NCI-H2196 (cell line): Measurements from ENCODE around the gene FAM13C.
"Not testable (repeated sequence)": the region's sequence is repeated elsewhere in the genome, so short reads cannot be mapped to it uniquely, and the experiment has no call there.

Experiments used
- DNase-seq: peaks from one replicate; lab custom pipeline; 2025; ENCODE audit not compliant: unreplicated experiment; lab: John Stamatoyannopoulos, UW

Gene FAM13C

GRCh38 chr10:59237775-59238174, 124.6 kb downstream of the FAM13C start:
- DNase-seq, result no peak

GRCh38 chr10:59236064-59236697, 126.2 kb downstream of the FAM13C start:
- no peak for DNase-seq

- no peak for DNase-seq
Measured at GRCh38 chr10:59234816-59235429, 127.4 kb downstream of the FAM13C start.

- DNase-seq, result no peak
Measured at GRCh38 chr10:59234194-59234593, 128.2 kb downstream of the FAM13C start.

- DNase-seq, result no peak
Measured at GRCh38 chr10:59229441-59229840, 132.9 kb downstream of the FAM13C start.

GRCh38 chr10:59227136-59227673, 135.1 kb downstream of the FAM13C start:
- DNase-seq, result no peak

GRCh38 chr10:59225211-59225610, 137.1 kb downstream of the FAM13C start:
- no peak for DNase-seq

GRCh38 chr10:59223597-59223996, 138.8 kb downstream of the FAM13C start:
- DNase-seq, result not testable (repeated sequence)

GRCh38 chr10:59222788-59223187, 139.6 kb downstream of the FAM13C start:
- no peak for DNase-seq

- DNase-seq, result no peak
Measured at GRCh38 chr10:59216178-59216869, 146.0 kb downstream of the FAM13C start.

GRCh38 chr10:59214160-59214559, 148.2 kb downstream of the FAM13C start:
- no peak for DNase-seq

- DNase-seq, result no peak
Measured at GRCh38 chr10:59212301-59212798, 150.0 kb downstream of the FAM13C start.

GRCh38 chr10:59206204-59206720, 156.1 kb downstream of the FAM13C start:
- DNase-seq, result no peak
